GM12872 (cell line): ENCODE data around the gene PEDS1.
A peak's percentile ranks its signal among the peaks of the same experiment; 100 is the strongest.

Experiments
- TF ChIP-seq, protein P1 (sequence below): IDR thresholded peaks from 3 replicates; pipeline ENCODE4 v1.5.1; 2011; ENCODE audit warnings: low read depth, mild to moderate bottlenecking, low read length, moderate library complexity; ENCODE audit not compliant: insufficient read depth

The PEDS1 gene

DNA sequence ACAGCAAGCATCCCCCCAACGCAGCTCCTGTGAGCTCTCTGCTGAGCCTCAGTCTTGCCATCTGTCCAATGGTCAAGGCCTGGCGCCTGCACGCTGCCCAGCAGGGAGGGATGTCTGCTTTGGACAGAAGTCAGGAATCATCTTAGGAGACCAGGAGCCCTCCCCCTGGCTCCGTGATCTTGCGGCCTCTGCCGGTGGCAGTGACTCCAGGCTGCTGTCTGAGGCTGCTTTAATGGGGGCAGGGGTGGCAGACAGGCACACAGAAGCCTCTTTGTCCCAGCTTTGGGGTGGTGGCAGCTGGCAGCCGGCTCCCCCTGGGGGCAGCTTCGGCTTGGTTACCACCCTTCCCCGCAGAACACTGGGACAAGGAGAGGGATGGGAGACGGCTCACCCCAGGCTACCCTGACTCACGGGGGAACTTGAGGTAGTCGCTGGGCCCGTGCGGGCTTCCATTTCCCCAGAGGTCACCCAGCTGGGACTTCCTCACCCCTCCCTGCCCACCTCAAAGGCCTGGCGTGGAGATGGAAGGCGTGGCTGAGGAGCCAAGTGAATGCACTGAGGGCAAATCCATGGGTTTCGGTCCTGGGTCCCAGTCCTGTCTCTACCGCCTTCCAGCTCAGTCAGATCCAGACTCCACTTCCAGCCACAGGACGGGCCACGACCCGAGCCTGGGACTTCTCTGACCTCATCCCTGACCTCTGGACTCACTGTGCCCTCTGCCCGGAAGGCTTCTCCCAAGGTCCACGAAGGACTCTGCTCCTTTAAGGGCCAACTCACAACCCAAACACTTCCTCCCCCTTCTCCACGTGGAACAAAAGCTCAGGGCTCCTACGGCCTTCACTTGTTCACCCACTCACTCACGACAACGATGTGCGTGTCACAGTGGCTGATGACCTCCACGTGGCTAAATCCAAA is 14.8 kb downstream of the PEDS1 start:
- TF ChIP-seq, protein P1, sequence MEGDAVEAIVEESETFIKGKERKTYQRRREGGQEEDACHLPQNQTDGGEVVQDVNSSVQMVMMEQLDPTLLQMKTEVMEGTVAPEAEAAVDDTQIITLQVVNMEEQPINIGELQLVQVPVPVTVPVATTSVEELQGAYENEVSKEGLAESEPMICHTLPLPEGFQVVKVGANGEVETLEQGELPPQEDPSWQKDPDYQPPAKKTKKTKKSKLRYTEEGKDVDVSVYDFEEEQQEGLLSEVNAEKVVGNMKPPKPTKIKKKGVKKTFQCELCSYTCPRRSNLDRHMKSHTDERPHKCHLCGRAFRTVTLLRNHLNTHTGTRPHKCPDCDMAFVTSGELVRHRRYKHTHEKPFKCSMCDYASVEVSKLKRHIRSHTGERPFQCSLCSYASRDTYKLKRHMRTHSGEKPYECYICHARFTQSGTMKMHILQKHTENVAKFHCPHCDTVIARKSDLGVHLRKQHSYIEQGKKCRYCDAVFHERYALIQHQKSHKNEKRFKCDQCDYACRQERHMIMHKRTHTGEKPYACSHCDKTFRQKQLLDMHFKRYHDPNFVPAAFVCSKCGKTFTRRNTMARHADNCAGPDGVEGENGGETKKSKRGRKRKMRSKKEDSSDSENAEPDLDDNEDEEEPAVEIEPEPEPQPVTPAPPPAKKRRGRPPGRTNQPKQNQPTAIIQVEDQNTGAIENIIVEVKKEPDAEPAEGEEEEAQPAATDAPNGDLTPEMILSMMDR, result 0 out of 3 replicates have a peak, but pooled peaks have one; percentile 5

DNA sequence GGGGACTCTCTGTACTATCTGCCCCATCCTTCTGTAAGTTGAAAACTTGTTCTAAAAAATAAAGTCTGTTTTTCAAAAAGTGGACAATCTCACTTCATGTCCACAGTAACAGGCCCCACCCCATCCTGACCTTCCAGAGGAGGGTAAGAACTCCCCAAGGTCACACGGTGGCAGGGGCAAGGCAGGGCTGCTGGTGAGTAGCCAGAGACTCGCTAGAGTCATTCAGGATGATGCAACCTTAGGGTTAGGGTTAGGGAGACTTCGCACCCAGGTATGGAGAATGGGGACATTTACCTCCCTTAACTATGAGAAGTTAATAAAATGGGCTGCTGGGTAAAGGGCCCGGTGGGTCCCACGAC is 15.4 kb downstream of the PEDS1 start:
- TF ChIP-seq, protein P1, result no peak

DNA sequence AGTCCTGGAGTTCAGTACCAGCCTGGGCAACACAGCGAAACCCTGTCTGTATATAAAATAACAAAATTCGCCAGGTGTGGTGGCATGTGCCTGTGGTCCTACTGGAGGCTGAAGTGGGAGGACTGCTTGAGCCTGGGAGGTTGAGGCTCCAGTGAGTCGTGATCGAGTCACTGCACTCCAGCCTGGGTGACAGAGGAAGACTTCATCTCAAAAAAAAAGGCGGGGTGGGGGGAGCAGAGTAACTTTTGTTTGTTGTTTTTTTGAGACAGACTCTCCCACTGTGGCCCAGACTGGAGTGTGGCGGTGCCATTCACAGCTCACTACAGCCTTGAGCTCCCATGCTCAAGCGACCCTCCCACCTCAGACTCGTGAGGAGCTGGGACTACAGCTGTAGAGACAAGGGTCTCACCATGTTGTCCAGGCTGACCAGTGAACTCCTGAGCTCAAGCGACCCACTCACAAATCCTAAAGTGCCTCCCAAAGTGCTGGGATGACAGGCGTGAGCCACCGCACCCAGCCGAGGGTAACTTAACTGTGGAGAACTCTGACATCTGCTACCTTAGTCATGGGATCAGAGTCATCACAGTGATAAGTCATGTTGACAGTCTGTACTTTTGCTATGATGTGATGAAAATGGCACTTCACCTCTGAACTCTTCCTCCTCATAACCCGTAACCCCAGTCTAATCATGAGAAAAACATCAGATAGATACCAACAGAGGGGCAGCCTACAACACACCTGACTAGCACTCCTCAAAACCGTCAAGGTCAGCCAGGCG is 16.5 kb downstream of the PEDS1 start:
- TF ChIP-seq, protein P1, result no peak

DNA sequence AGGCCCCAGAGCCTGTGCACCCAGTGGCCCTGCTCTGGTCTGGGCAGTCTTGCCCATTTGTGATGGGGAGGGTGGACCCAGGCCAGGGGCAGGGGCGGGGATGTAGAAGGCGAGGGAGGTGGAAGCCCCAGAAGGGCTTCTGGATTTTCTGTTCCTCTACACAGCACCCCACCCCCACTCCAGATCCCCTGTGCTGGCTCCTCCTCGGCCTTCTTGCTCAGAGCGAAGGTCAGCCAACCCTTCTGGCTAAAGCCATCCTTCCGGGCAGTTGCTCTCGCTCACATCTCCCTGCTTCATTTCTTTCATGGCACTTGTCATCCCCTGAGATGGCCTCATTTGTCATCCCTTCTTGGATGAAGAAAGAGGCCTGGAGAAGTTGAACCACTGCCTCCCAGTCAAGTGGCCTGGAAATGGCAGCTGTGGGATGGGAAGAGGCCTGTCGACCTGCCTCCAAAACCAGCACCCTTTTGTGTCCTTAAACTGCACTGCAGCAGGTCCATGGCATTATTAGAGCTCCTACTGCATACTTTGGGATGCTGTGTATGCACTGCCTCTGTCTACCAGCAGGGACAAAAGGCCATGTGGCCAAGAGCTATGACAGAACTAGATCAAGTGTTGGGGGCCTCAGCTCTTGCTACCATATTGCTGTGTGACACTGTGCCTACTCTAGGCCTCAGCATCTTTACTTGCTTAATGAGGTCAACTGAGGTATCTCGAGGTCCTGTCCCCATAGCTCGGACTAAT is 19.9 kb downstream of the PEDS1 start:
- TF ChIP-seq, protein P1, result peak; percentile 48; the same call in 2 of the 3 replicates

DNA sequence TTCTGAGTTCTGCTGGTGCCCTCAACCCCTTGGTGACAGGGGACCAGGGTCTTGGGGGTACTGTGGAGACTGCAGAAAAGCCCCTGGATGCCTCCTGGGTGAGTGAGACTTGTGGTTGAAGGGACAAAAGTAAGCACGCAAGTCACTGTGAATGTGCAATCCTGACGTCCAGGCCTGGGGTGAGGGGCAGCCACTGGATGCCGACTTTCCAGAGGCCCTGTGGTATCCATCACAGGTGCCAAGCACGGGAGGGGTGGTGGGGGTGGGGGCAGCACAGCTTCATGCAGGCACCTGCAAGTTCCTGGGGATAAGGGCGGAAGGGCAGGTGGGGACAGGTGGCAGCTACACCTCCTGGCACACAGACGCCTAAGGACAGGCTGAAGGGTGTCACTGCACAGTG is 20.5 kb downstream of the PEDS1 start:
- TF ChIP-seq, protein P1, result no peak

DNA sequence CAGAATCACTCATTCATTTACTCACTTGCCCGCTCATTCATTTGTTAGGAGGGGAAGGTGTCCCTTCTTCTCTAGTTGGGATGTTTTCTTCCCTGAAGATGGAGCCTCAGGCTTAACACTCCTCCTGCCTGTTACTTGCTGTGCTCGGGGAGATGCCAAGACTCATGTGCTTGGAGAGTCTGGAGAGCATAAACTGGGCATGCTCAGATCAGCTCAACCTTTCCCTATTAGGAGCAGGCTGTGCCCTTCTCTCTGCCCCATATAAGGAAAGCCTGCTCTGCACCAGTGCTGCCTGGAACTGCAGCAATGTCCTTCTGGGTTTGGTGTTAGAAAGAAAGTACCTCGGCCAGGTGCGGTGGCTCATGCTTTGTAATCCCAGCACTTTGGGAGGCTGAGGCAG is 22.5 kb downstream of the PEDS1 start:
- TF ChIP-seq, protein P1, result no peak

DNA sequence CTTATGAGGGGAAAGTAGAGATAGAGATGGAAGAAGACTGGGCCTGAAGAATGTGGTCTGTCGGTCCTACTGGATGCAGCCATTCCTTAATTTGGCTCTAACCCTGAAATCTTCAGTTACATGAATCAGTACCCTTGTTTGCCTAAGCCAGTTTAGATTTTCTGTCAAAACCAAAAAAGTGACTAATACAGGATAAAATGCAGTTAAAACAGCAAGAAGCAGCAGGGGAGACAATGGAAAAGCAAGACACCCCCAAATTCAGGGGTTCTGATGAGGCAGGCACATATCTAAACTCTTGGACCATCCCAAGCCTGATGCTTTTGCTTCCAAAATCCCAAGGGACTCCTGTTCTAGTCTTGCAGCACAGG is 23.2 kb downstream of the PEDS1 start:
- TF ChIP-seq, protein P1, result no peak
